ENCODE data around the gene GGA1.

DNA sequence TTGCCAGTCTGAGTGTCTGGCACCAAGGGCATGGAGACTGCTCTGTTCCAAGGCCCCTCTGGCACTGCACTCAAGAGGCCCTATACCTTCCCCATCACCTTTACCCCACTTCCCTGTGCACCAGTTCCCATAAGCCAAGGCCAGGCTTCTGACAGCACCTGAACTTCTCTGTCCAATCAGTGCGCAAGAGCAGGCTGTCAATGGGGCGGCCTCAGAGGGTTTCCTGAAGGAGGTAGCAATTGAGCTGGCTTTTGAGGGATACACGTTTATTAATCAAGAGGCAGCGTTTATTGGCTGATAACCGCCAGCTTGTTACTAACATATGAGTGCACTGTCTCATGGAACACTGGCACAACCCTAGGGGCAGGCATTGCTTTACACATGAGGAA, 32.9 kb downstream of the GGA1 start:
- TF ChIP-seq, protein P1, sequence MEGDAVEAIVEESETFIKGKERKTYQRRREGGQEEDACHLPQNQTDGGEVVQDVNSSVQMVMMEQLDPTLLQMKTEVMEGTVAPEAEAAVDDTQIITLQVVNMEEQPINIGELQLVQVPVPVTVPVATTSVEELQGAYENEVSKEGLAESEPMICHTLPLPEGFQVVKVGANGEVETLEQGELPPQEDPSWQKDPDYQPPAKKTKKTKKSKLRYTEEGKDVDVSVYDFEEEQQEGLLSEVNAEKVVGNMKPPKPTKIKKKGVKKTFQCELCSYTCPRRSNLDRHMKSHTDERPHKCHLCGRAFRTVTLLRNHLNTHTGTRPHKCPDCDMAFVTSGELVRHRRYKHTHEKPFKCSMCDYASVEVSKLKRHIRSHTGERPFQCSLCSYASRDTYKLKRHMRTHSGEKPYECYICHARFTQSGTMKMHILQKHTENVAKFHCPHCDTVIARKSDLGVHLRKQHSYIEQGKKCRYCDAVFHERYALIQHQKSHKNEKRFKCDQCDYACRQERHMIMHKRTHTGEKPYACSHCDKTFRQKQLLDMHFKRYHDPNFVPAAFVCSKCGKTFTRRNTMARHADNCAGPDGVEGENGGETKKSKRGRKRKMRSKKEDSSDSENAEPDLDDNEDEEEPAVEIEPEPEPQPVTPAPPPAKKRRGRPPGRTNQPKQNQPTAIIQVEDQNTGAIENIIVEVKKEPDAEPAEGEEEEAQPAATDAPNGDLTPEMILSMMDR (IDR thresholded peaks at IDR 0.05; ENCODE audit: borderline replicate concordance, extremely low read depth, low read length, poor library complexity, severe bottlenecking), result no peak
- TF ChIP-seq EZH2 (IDR thresholded peaks at IDR 0.05; ENCODE audit: borderline replicate concordance, low read depth, low read length, severe bottlenecking), result no peak

All from DND-41 (cell line).